ENCODE results near the gene KRT33A.

GRCh38 chr17:41327411-41328120 is 23.1 kb downstream of the KRT33A start:
- TF ChIP-seq CTCF (IDR thresholded peaks at IDR 0.05) (no peak), POLR2A (IDR thresholded peaks at IDR 0.05) (no peak)
